Cortex of kidney (tissue), 1 donor: ENCODE data around the gene LIX1.
"Not testable (repeated sequence)": the region's sequence is repeated elsewhere in the genome, so short reads cannot be mapped to it uniquely, and the experiment has no call there.

Experiments used
- DNase-seq: peaks from one replicate; lab custom pipeline; 2025; lab: John Stamatoyannopoulos, UW

Gene LIX1

GRCh38 chr5:97142521-97143254 lies at the start of gene LIX1:
TSS of gene LIX1 (minus strand) at chr5:97142611. CDS start at chr5:97142576, 35 bp downstream.
- no peak for DNase-seq

GRCh38 chr5:97191893-97192292 lies 49.5 kb upstream of the LIX1 start:
- DNase-seq, result no peak

GRCh38 chr5:97189523-97189922 lies 47.1 kb upstream of the LIX1 start:
- not testable (repeated sequence) for DNase-seq

- no peak for DNase-seq
Observed at GRCh38 chr5:97183930-97184213, 41.5 kb upstream of the LIX1 start.

GRCh38 chr5:97183100-97183929 lies 40.9 kb upstream of the LIX1 start, which contains the start of gene RIOK2:
TSS of gene RIOK2 (minus strand) at chr5:97183247. CDS start at chr5:97183191, 56 bp downstream.
- peak; percentile 10 for DNase-seq

GRCh38 chr5:97182571-97183099 lies 40.2 kb upstream of the LIX1 start:
- DNase-seq, result no peak

GRCh38 chr5:97181856-97182545 lies 39.6 kb upstream of the LIX1 start:
- no peak for DNase-seq

GRCh38 chr5:97179457-97179856 lies 37.0 kb upstream of the LIX1 start:
- DNase-seq, result not testable (repeated sequence)

- no peak for DNase-seq
Observed at GRCh38 chr5:97172227-97172626, 29.8 kb upstream of the LIX1 start.

- no peak for DNase-seq
Observed at GRCh38 chr5:97171703-97172102, 29.3 kb upstream of the LIX1 start.

GRCh38 chr5:97167435-97167834 lies 25.0 kb upstream of the LIX1 start:
- no peak for DNase-seq

GRCh38 chr5:97165726-97166125 lies 23.3 kb upstream of the LIX1 start:
- DNase-seq, result no peak

GRCh38 chr5:97164846-97165245 lies 22.4 kb upstream of the LIX1 start:
- no peak for DNase-seq

GRCh38 chr5:97163790-97164285 lies 21.4 kb upstream of the LIX1 start:
- DNase-seq, result no peak

GRCh38 chr5:97163360-97163764 lies 21.0 kb upstream of the LIX1 start:
- no peak for DNase-seq

- DNase-seq, result no peak
Observed at GRCh38 chr5:97162045-97162444, 19.6 kb upstream of the LIX1 start.

GRCh38 chr5:97157689-97158088 lies 15.3 kb upstream of the LIX1 start:
- no peak for DNase-seq

GRCh38 chr5:97151370-97151769 lies 9.0 kb upstream of the LIX1 start:
- no peak for DNase-seq

GRCh38 chr5:97150401-97150800 lies 8.0 kb upstream of the LIX1 start:
- DNase-seq, result no peak

- DNase-seq, result no peak
Observed at GRCh38 chr5:97149709-97150108, 7.3 kb upstream of the LIX1 start.

GRCh38 chr5:97148288-97148687 lies 5.9 kb upstream of the LIX1 start:
- no peak for DNase-seq

GRCh38 chr5:97143704-97144103 lies 1.3 kb upstream of the LIX1 start:
- DNase-seq, result no peak
